OCI-LY7 (cell line): Measurements from ENCODE around the gene CD248. TPM values are rescaled to one million over a fixed set of nuclear protein-coding genes. Genes with fewer than 3 reads are reported as not detected.

ENCODE experiments used
- BruUV-seq: library from RNA; stranded (reverse); fragments of 400-500 nt; replicated peaks from 2 replicates; lab custom pipeline; 2021; lab: Mats Ljungman, UMichigan
- CTCF ChIA-PET: fragments of 300-600 bp; sonication (Branson Sonifier 250); formaldehyde crosslinking; loops from one replicate; lab custom pipeline; 2022; ENCODE audit warnings: antibody characterized with exemption; ENCODE audit not compliant: unreplicated experiment; lab: Charles Lee
- POLR2A ChIA-PET: fragments of 300-600 bp; sonication (Branson Sonifier 250); formaldehyde crosslinking; loops from one replicate; lab custom pipeline; 2022; ENCODE audit warnings: antibody characterized with exemption; lab: Charles Lee
- DNase-seq: peaks from one replicate; pipeline ENCODE4 v3.0.0-alpha.2; 2015; ENCODE audit warnings: low spot score
- H2AFZ ChIP-seq: fragments of 200-600 bp; sonication (generic), shearing (Covaris generic); 2 replicates; pipeline ENCODE4 v1.6.1; 2014; ENCODE audit warnings: mild to moderate bottlenecking, antibody characterized with exemption, low read length, moderate library complexity
- H3K27ac ChIP-seq: fragments of 200-600 bp; sonication (generic); 2 replicates; pipeline ENCODE4 v1.5.1; 2014; ENCODE audit warnings: mixed run types, low read depth, mild to moderate bottlenecking, moderate library complexity, low read length, inconsistent platforms; ENCODE audit not compliant: poor library complexity, severe bottlenecking
- H3K36me3 ChIP-seq: fragments of 200-600 bp; sonication (generic); 2 replicates; pipeline ENCODE4 v1.6.1; 2014; ENCODE audit warnings: mild to moderate bottlenecking, antibody characterized with exemption, low read length, moderate library complexity, mixed read lengths; ENCODE audit not compliant: insufficient read depth
- H3K4me1 ChIP-seq: fragments of 200-600 bp; sonication (generic); 2 replicates; pipeline ENCODE4 v1.5.1; 2014; ENCODE audit warnings: mild to moderate bottlenecking, low read length; ENCODE audit not compliant: insufficient read depth, poor library complexity, severe bottlenecking
- H3K4me2 ChIP-seq: fragments of 200-600 bp; sonication (generic); 2 replicates; pipeline ENCODE4 v1.6.1; 2014; ENCODE audit warnings: mild to moderate bottlenecking, low read length
- H3K4me3 ChIP-seq: fragments of 200-600 bp; sonication (generic); 2 replicates; pipeline ENCODE4 v1.5.1; 2014; ENCODE audit warnings: mild to moderate bottlenecking, low read depth, low read length; ENCODE audit not compliant: poor library complexity, severe bottlenecking
- H3K79me2 ChIP-seq: fragments of 200-600 bp; sonication (generic); 2 replicates; pipeline ENCODE4 v1.6.1; 2016; ENCODE audit warnings: low read depth, mild to moderate bottlenecking, low read length, moderate library complexity, mixed read lengths; ENCODE audit not compliant: insufficient read depth
- H3K9me2 ChIP-seq: fragments of 200-600 bp; sonication (generic); 2 replicates; pipeline ENCODE4 v1.6.1; 2016; ENCODE audit warnings: mild to moderate bottlenecking, low read length, mixed read lengths; ENCODE audit not compliant: insufficient read depth
- H3K9me3 ChIP-seq: fragments of 200-600 bp; sonication (generic); 2 replicates; pipeline ENCODE4 v1.6.1; 2014; ENCODE audit warnings: mild to moderate bottlenecking, mixed run types, low read length, mixed read lengths
- H4K20me1 ChIP-seq: fragments of 200-600 bp; sonication (generic); 2 replicates; pipeline ENCODE4 v1.6.1; 2014; ENCODE audit warnings: mild to moderate bottlenecking, antibody characterized with exemption, low read length, moderate library complexity, mixed read lengths; ENCODE audit not compliant: insufficient read depth
- CTCF ChIP-seq: fragments of 200-600 bp; sonication (generic); conservative IDR thresholded peaks from 2 replicates; pipeline ENCODE4 v1.5.1; 2014; ENCODE audit warnings: mild to moderate bottlenecking, antibody characterized with exemption, low read length, moderate library complexity, mixed read lengths
- EZH2phosphoT487 ChIP-seq: fragments of 200-600 bp; sonication (generic); IDR thresholded peaks from 2 replicates; pipeline ENCODE4 v1.6.1; 2018; ENCODE audit warnings: low read depth, borderline replicate concordance, mild to moderate bottlenecking, mixed run types, antibody characterized with exemption, low read length, moderate library complexity, mixed read lengths
- intact Hi-C: fragments of 100-400 bp; cut with micrococcal nuclease; formaldehyde crosslinking; loops from one replicate; pipeline ENCODE4 v1.10.0; 2022; ENCODE audit not compliant: unreplicated experiment
- total RNA-seq, 2 experiments: library from RNA; depleted of rRNA in 1 of 2; stranded (reverse); fragments of >200 nt in 1 of 2; shearing (Covaris generic) in 1 of 2; gene quantifications; 2 replicates each; pipeline ENCODE4 v1.2.3, GENCODE V29; 2014 to 2022

The CD248 gene
- total RNA-seq, 2 experiments from 2014 or later, result 0.46 TPM; not detected in 1

GRCh38 chr11:66365166-66365565, 48.3 kb upstream of the CD248 start:
- H2AFZ ChIP-seq, result no peak overlapping the region
- no peaks in the 10 kb centered on the region for H4K20me1 ChIP-seq
- no peak overlapping the region for H3K4me2 ChIP-seq
- peaks cover 8% of the 10 kb centered on the region for H3K79me2 ChIP-seq
- H3K9me3 ChIP-seq, result no peaks in the 10 kb centered on the region
- no peak overlapping the region for H3K27ac ChIP-seq
- H3K36me3 ChIP-seq, result peaks cover 90% of the 10 kb centered on the region
- peaks cover 7% of the 10 kb centered on the region for H3K4me1 ChIP-seq
- no peak for TF ChIP-seq CTCF
- no peak for DNase-seq
- H3K4me3 ChIP-seq, result no peak overlapping the region
- POLR2A ChIA-PET, result no interaction called here
- intact Hi-C loops, result no loop called here
- no TSS peak for BruUV-seq
- H3K9me2 ChIP-seq, result no peaks in the 10 kb centered on the region
- CTCF ChIA-PET, result no interaction called here

DNA sequence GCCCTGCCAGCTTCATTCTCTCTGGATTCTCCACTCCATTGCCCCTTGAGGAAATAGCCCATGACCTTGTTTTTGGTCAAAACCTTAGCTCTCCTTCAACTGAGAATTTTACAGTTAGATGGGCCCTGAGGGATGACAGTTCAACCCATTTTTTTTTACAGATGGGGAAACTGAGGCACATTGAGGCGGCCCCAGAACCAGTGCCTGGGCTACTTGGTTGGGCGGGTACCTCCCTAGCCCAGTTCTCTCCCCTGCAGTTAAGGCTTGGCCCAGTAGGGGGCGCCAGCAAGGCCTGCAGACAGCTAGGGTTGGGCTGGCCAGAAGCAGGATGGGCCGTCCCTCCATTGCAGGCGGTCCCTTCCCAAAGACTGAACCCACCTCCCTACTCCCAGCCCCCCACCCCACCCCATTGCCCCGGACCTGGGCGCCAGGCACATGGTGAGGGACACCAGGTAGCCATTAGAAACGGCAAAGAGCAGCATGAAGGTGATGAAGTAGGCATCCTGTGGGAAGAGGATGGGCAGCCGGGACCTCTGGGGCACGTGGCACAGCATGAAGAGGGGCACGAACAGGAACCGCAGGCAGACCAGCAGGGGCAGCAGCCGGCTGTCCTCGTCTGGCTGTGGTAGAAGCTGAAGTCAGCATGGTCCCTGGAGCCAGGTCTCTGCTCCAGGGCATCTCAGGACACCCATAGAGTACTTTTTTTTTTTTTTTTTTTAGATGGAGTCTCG, 47.1 kb upstream of the CD248 start:
- Histone ChIP-seq H3K4me1 (no peaks in the 10 kb centered on the region), H4K20me1 (no peaks in the 10 kb centered on the region), H3K9me2 (no peaks in the 10 kb centered on the region), H2AFZ (no peak overlapping the region), H3K4me3 (no peak overlapping the region), H3K9me3 (no peaks in the 10 kb centered on the region), H3K27ac (no peak overlapping the region), H3K36me3 (peaks cover 78% of the 10 kb centered on the region), H3K79me2 (no peaks in the 10 kb centered on the region), H3K4me2 (no peak overlapping the region)
- intact Hi-C loops, result no loop called here
- ChIA-PET POLR2A (interaction anchor here (0.7 to 1.1 kb wide), 2 partner anchors 20 to 75 kb away, joined by 4 read pairs; partner anchors contain the start of gene YIF1A), CTCF (interaction anchor here (0.5 to 1.1 kb wide), 3 partner anchors 8 to 1023 kb away, joined by 3 read pairs; no protein-coding TSS in a partner anchor)
- TF ChIP-seq CTCF (peak; percentile 96), EZH2phosphoT487 (no peak)
- no TSS peak for BruUV-seq
- DNase-seq, result peak; percentile 55

GRCh38 chr11:66363187-66363601, 46.4 kb upstream of the CD248 start:
- Histone ChIP-seq H3K36me3 (peaks cover 73% of the 10 kb centered on the region), H3K4me2 (no peak overlapping the region), H3K27ac (no peak overlapping the region), H3K4me1 (no peaks in the 10 kb centered on the region), H3K9me3 (no peaks in the 10 kb centered on the region), H3K9me2 (no peaks in the 10 kb centered on the region), H3K79me2 (no peaks in the 10 kb centered on the region), H4K20me1 (no peaks in the 10 kb centered on the region), H3K4me3 (no peak overlapping the region), H2AFZ (no peak overlapping the region)
- CTCF ChIA-PET, result interaction anchor here (0.5 to 1.1 kb wide), 3 partner anchors 9 to 1024 kb away, joined by 3 read pairs; no protein-coding TSS in a partner anchor
- intact Hi-C loops, result no loop called here
- DNase-seq, result no peak
- TF ChIP-seq EZH2phosphoT487 (no peak), CTCF (no peak)
- BruUV-seq, result no TSS peak
- POLR2A ChIA-PET, result no interaction called here
